ENCODE measurements around the gene ISCA2.

ISCA2 gene

DNA sequence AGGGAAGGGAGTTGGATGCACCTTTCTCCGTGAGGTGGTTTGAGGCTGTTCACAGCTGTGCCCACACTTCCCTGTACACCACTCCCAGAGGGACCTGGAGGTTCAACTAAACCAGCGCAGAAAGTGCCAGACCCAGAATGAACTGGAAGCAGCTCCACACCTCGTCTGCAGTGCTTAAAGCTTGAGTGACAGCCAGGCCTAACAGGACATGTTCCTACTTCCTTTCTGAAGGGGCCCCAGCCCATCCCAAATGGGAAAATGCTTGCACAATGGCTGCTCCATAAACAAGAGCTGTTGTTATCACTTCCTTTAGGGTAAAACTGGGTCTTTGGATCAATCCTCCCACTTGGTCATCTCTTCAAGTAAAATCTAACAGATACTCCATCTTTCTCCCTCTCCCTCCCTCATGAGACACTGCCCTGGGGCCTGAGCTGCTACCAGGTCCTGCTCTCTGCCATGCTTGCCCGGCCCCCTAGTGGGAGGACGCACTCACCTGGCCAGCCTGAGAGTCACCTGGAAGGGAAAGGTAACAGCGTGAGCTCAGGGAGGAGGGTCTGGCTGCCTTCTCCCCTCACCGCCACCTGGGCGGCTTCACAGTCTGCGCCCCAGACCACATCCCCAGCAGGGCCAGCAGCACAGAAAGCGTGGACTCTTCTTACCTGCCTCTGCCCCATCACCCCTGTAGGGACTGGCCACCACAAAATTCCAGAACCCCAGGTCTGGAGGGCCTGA lies 33.5 kb downstream of the ISCA2 start:
- TF ChIP-seq, protein P1, sequence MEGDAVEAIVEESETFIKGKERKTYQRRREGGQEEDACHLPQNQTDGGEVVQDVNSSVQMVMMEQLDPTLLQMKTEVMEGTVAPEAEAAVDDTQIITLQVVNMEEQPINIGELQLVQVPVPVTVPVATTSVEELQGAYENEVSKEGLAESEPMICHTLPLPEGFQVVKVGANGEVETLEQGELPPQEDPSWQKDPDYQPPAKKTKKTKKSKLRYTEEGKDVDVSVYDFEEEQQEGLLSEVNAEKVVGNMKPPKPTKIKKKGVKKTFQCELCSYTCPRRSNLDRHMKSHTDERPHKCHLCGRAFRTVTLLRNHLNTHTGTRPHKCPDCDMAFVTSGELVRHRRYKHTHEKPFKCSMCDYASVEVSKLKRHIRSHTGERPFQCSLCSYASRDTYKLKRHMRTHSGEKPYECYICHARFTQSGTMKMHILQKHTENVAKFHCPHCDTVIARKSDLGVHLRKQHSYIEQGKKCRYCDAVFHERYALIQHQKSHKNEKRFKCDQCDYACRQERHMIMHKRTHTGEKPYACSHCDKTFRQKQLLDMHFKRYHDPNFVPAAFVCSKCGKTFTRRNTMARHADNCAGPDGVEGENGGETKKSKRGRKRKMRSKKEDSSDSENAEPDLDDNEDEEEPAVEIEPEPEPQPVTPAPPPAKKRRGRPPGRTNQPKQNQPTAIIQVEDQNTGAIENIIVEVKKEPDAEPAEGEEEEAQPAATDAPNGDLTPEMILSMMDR (IDR thresholded peaks at IDR 0.05) = no peak
- Histone ChIP-seq H3K4me1 (peaks cover 4% of the 10 kb centered on the region), H3K36me3 (ENCODE audit: control insufficient read depth, insufficient read depth, low read length) (no peaks in the 10 kb centered on the region), H3K79me2 (no peaks in the 10 kb centered on the region), H2AFZ (no peak overlapping the region), H3K4me2 (ENCODE audit: low read length) (no peak overlapping the region), H3K4me3 (ENCODE audit: low read depth, low read length) (no peak overlapping the region), H3K27ac (no peak overlapping the region), H3K9me3 (ENCODE audit: control insufficient read depth, low read length) (no peaks in the 10 kb centered on the region), H3K27me3 (ENCODE audit: control insufficient read depth, insufficient read depth, low read length) (no peaks in the 10 kb centered on the region), H3K9ac (no peak overlapping the region)

GRCh38 chr14:74527736-74528280 lies 34.2 kb downstream of the ISCA2 start:
- H3K79me2 ChIP-seq = no peaks in the 10 kb centered on the region
- H3K4me3 ChIP-seq (ENCODE audit: low read depth, low read length) = no peak overlapping the region
- H3K4me2 ChIP-seq (ENCODE audit: low read length) = no peak overlapping the region
- H3K27me3 ChIP-seq (ENCODE audit: control insufficient read depth, insufficient read depth, low read length) = no peaks in the 10 kb centered on the region
- H3K27ac ChIP-seq = no peak overlapping the region
- TF ChIP-seq, protein P1 (IDR thresholded peaks at IDR 0.05) = no peak
- H2AFZ ChIP-seq = no peak overlapping the region
- H3K4me1 ChIP-seq = peaks cover 4% of the 10 kb centered on the region
- H3K36me3 ChIP-seq (ENCODE audit: control insufficient read depth, insufficient read depth, low read length) = no peaks in the 10 kb centered on the region
- no peak overlapping the region for H3K9ac ChIP-seq
- no peaks in the 10 kb centered on the region for H3K9me3 ChIP-seq (ENCODE audit: control insufficient read depth, low read length)

DNA sequence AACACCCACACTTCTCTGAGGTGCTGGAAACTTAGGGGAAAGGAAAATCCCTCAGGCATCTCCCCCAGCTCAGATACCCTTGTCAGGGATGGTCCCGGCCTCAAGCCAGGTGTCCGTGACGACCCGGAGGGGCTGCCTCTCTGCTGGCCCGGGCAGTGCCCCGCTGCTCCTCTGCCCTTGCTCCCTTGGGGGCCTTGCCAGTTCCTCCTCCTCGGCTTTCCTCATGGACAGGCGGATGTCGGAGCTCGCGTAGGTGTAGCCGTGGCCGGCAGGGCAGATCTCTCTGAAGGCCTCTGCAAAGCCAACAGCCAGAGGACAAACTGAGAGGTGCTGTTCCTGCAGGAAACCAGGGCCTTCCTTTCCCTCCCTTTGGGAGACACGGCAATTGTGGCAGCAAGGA lies 34.8 kb downstream of the ISCA2 start:
- Histone ChIP-seq H3K27me3 (ENCODE audit: control insufficient read depth, insufficient read depth, low read length) (no peaks in the 10 kb centered on the region), H3K4me3 (ENCODE audit: low read depth, low read length) (no peak overlapping the region), H3K9ac (no peak overlapping the region), H3K4me1 (peaks cover 4% of the 10 kb centered on the region), H2AFZ (no peak overlapping the region), H3K79me2 (no peaks in the 10 kb centered on the region), H3K4me2 (ENCODE audit: low read length) (no peak overlapping the region), H3K36me3 (ENCODE audit: control insufficient read depth, insufficient read depth, low read length) (no peaks in the 10 kb centered on the region), H3K9me3 (ENCODE audit: control insufficient read depth, low read length) (no peaks in the 10 kb centered on the region), H3K27ac (no peak overlapping the region)
- TF ChIP-seq, protein P1 (IDR thresholded peaks at IDR 0.05) = no peak

DNA sequence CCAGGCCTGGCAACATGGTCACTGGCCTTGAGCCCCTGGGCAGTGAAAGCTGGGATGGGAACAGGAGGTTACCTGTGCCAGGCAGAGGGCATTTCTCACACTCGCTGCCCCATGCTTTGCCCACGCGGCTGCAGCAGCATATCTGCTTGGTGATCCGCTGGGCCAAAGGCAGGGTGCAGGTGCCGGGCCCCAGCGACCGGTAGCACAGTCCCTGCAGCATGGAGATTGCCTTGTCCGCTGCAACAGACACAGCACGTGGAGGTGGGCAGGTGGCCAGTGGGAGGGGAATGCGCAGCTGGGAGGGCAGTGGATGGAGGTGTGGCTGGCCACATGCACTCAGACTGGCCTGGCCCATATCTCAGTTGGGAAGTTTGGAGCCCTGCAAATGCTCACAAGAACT lies 35.3 kb downstream of the ISCA2 start:
- TF ChIP-seq, protein P1 (IDR thresholded peaks at IDR 0.05) = no peak
- Histone ChIP-seq H3K79me2 (no peaks in the 10 kb centered on the region), H3K36me3 (ENCODE audit: control insufficient read depth, insufficient read depth, low read length) (no peaks in the 10 kb centered on the region), H3K4me1 (peaks cover 4% of the 10 kb centered on the region), H3K4me2 (ENCODE audit: low read length) (no peak overlapping the region), H3K27ac (no peak overlapping the region), H3K9ac (no peak overlapping the region), H2AFZ (no peak overlapping the region), H3K4me3 (ENCODE audit: low read depth, low read length) (no peak overlapping the region), H3K27me3 (ENCODE audit: control insufficient read depth, insufficient read depth, low read length) (no peaks in the 10 kb centered on the region), H3K9me3 (ENCODE audit: control insufficient read depth, low read length) (no peaks in the 10 kb centered on the region)

DNA sequence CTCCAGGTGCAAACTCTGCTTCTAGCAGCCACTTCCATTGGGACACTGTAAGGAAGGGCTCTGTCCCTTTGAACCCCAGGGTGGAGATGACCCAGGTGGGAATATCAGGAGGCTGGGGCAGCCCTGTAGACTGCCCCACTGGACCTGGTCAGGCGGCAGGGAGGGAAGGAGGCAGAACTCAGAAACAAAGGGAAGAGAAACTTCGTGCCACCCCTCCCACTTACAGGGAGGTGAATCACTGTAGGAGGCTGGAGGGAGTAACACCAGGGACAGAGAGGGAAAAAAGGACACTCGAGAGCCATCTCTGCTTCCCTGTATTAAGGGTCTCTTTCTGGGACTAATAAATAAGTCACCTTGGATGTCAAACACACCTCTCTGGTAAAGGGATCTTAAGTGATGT lies 37.4 kb downstream of the ISCA2 start:
- H3K4me1 ChIP-seq = no peaks in the 10 kb centered on the region
- H3K4me3 ChIP-seq (ENCODE audit: low read depth, low read length) = no peak overlapping the region
- no peak overlapping the region for H2AFZ ChIP-seq
- H3K36me3 ChIP-seq (ENCODE audit: control insufficient read depth, insufficient read depth, low read length) = no peaks in the 10 kb centered on the region
- H3K27ac ChIP-seq = no peak overlapping the region
- TF ChIP-seq, protein P1 (IDR thresholded peaks at IDR 0.05) = no peak
- H3K27me3 ChIP-seq (ENCODE audit: control insufficient read depth, insufficient read depth, low read length) = no peaks in the 10 kb centered on the region
- H3K9ac ChIP-seq = no peak overlapping the region
- H3K4me2 ChIP-seq (ENCODE audit: low read length) = no peak overlapping the region
- no peaks in the 10 kb centered on the region for H3K79me2 ChIP-seq
- no peaks in the 10 kb centered on the region for H3K9me3 ChIP-seq (ENCODE audit: control insufficient read depth, low read length)

Data from parathyroid adenoma (tissue), 2 donors.